ENCODE measurements around the gene ZC3H7B. TPM values are rescaled to one million over a fixed set of nuclear protein-coding genes. Genes with fewer than 3 reads are reported as not detected.
A peak's percentile ranks its signal among the peaks of the same experiment; 100 is the strongest.

Gene ZC3H7B
- total and polyA plus RNA-seq, 12 donors = 21.4 to 51.5 (median 36.0) TPM

GRCh38 chr22:41365425-41365824 is 64.1 kb downstream of the ZC3H7B start:
- intact Hi-C loops (cut with DNase I) = loop anchor here in 3 of 10 donors (5.0 to 10.0 kb wide), 2 partner anchors 63 to 171 kb away; partner anchors contain the start of gene ZC3H7B (in 3 of the 3)
- 74 to 86% methylated on average over 5 of the region's 5 CpGs for WGBS, 2 donors
- Histone ChIP-seq H3K27ac (no peak overlapping the region), H3K4me3 (no peak overlapping the region), H3K36me3 (no peaks in the 10 kb centered on the region), H3K9me3 (no peaks in the 10 kb centered on the region), H3K4me1 (peaks cover 15 to 40% (median 27%) of the 10 kb centered on the region in 9 donors), H3K27me3 (no peaks in the 10 kb centered on the region)
- DNase-seq = no peak
- no peak for TF ChIP-seq CTCF (IDR thresholded peaks at IDR 0.05)
- no peak for ATAC-seq

GRCh38 chr22:41366323-41367029 is 65.2 kb downstream of the ZC3H7B start:
- DNase-seq (no peak), ATAC-seq (no peak)
- no peaks in the 10 kb centered on the region for H3K27me3 ChIP-seq
- H3K27ac ChIP-seq = peak overlapping the region in 7 of 10 donors; percentile 35 to 87 (median 58)
- peak overlapping the region in 7 of 10 donors; percentile 31 to 66 (median 54) for H3K4me3 ChIP-seq
- H3K9me3 ChIP-seq = no peaks in the 10 kb centered on the region
- H3K36me3 ChIP-seq = peaks cover 0 to 2% (median 0%) of the 10 kb centered on the region in 9 donors
- peaks cover 15 to 41% (median 27%) of the 10 kb centered on the region in 9 donors for H3K4me1 ChIP-seq
- TF ChIP-seq CTCF (IDR thresholded peaks at IDR 0.05) = no peak
- 60 to 64% methylated on average over 17 of the region's 17 CpGs for WGBS, 2 donors
- intact Hi-C loops (cut with DNase I) = loop anchor here in 3 of 10 donors (5.0 to 10.0 kb wide), 2 partner anchors 64 to 172 kb away; partner anchors contain the start of gene ZC3H7B (in 3 of the 3)

- peak; percentile 96 to 97 (median 97) for ATAC-seq
- Histone ChIP-seq H3K36me3 (peaks cover 0 to 8% (median 0%) of the 10 kb centered on the region in 9 donors), H3K9me3 (no peaks in the 10 kb centered on the region), H3K27ac (peak overlapping the region in 8 of 10 donors; percentile 10 to 87 (median 74)), H3K4me1 (peaks cover 15 to 41% (median 27%) of the 10 kb centered on the region in 9 donors), H3K4me3 (peak overlapping the region; percentile 0 to 66 (median 47)), H3K27me3 (no peaks in the 10 kb centered on the region)
- DNase-seq = peak; percentile 97 to 98
- 1 to 3% methylated on average over 21 of the region's 21 CpGs for WGBS, 2 donors
- intact Hi-C loops (cut with DNase I) = loop anchor here in 3 of 10 donors (5.0 to 10.0 kb wide), 2 partner anchors 65 to 172 kb away; partner anchors contain the start of gene ZC3H7B (in 3 of the 3)
- TF ChIP-seq CTCF (IDR thresholded peaks at IDR 0.05) = peak in 7 of 9 donors; percentile 31 to 61 (median 50)
Measured at GRCh38 chr22:41367039-41367679, 65.8 kb downstream of the ZC3H7B start.
